GM23248 (cell line): ENCODE measurements around the gene NR3C2. TPM values are rescaled to one million over a fixed set of nuclear protein-coding genes. Genes with fewer than 3 reads are reported as not detected.

Experiments
- DNase-seq: peaks from one replicate; pipeline ENCODE4 v3.0.0-alpha.2; 2015
- H2AFZ ChIP-seq: fragments of 200-600 bp; sonication (generic); 2 replicates; pipeline ENCODE4 v1.6.1; 2016; ENCODE audit warnings: antibody characterized with exemption
- H3F3A ChIP-seq: fragments of 200-600 bp; sonication (generic); 2 replicates; pipeline ENCODE4 v1.6.1; 2016; ENCODE audit warnings: mild to moderate bottlenecking, antibody characterized with exemption, mixed run types; ENCODE audit not compliant: insufficient read depth
- H3K27ac ChIP-seq: fragments of 200-600 bp; sonication (generic); 2 replicates; pipeline ENCODE4 v1.5.1; 2016; ENCODE audit warnings: mild to moderate bottlenecking
- H3K27me3 ChIP-seq: fragments of 200-600 bp; sonication (generic); replicated peaks from 2 replicates; pipeline ENCODE4 v1.6.1; 2016; ENCODE audit warnings: mild to moderate bottlenecking; ENCODE audit not compliant: insufficient read depth
- H3K36me3 ChIP-seq: fragments of 200-600 bp; sonication (generic); 2 replicates; pipeline ENCODE4 v1.6.1; 2016; ENCODE audit warnings: low read depth, mild to moderate bottlenecking
- H3K4me1 ChIP-seq: fragments of 200-600 bp; sonication (generic); 2 replicates; pipeline ENCODE4 v1.6.1; 2016; ENCODE audit warnings: mild to moderate bottlenecking; ENCODE audit not compliant: insufficient read depth
- H3K4me2 ChIP-seq: fragments of 200-600 bp; sonication (generic); one replicate; pipeline ENCODE4 v1.6.1; 2016; ENCODE audit warnings: mild to moderate bottlenecking; ENCODE audit not compliant: unreplicated experiment
- H3K4me3 ChIP-seq: fragments of 200-600 bp; sonication (generic); 2 replicates; pipeline ENCODE4 v1.5.1; 2016; ENCODE audit warnings: mild to moderate bottlenecking
- H3K79me2 ChIP-seq: fragments of 200-600 bp; sonication (generic); 2 replicates; pipeline ENCODE4 v1.6.1; 2016; ENCODE audit warnings: mild to moderate bottlenecking; ENCODE audit not compliant: insufficient read depth
- H3K9ac ChIP-seq: fragments of 200-600 bp; sonication (generic); 2 replicates; pipeline ENCODE4 v1.6.1; 2016; ENCODE audit warnings: mild to moderate bottlenecking
- H3K9me2 ChIP-seq: fragments of 200-600 bp; sonication (generic); 2 replicates; pipeline ENCODE4 v1.6.1; 2016; ENCODE audit warnings: mixed run types, mild to moderate bottlenecking, moderate library complexity; ENCODE audit not compliant: insufficient read depth
- H3K9me3 ChIP-seq: fragments of 200-600 bp; sonication (generic); one replicate; pipeline ENCODE4 v1.6.1; 2017; ENCODE audit warnings: low read depth
- H4K20me1 ChIP-seq: fragments of 200-600 bp; sonication (generic); 2 replicates; pipeline ENCODE4 v1.6.0; 2016; ENCODE audit not compliant: insufficient read depth
- EZH2 ChIP-seq: fragments of 200-600 bp; sonication (generic); IDR thresholded peaks from 2 replicates; pipeline ENCODE4 v1.6.1; 2018; ENCODE audit warnings: antibody characterized with exemption, mild to moderate bottlenecking; ENCODE audit not compliant: insufficient read depth, poor library complexity, severe bottlenecking
- EZH2phosphoT487 ChIP-seq: fragments of 200-600 bp; sonication (generic); IDR thresholded peaks from 2 replicates; pipeline ENCODE4 v1.6.1; 2018; ENCODE audit warnings: antibody characterized with exemption, moderate library complexity, mild to moderate bottlenecking, low read depth; ENCODE audit not compliant: insufficient read depth
- WGBS, 2 experiments: methylation state at CpG; one replicate each; pipeline ENCODE4 v1.1.6; 2015 to 2017; ENCODE audit warnings: low lambda C conversion rate in 2 of 2, low coverage in 1 of 2; ENCODE audit errors: missing lambda C conversion rate in 2 of 2; 5-methylcytosine and 5-hydroxymethylcytosine counted together
- in situ Hi-C: fragments of 300-500 bp; cut with MboI; formaldehyde crosslinking; loops from 2 replicates; pipeline ENCODE4 v1.15.0; 2020
- polyA plus RNA-seq: library from polyadenylated mRNA; unstranded; fragments of >200 nt; fragmentation: Nextera tagmentation; extraction: Ambion mirVana; gene quantifications from 2 replicates; pipeline ENCODE4 v1.2.1, GENCODE V29; 2016
- total RNA-seq: library from RNA; depleted of rRNA; stranded (reverse); fragments of >200 nt; shearing (Covaris generic); gene quantifications from 2 replicates; pipeline ENCODE4 v1.2.3, GENCODE V29; 2014

NR3C2 gene
- total and polyA plus RNA-seq, 2 experiments from 2014 or later = 0.04 TPM; not detected in 1

DNA sequence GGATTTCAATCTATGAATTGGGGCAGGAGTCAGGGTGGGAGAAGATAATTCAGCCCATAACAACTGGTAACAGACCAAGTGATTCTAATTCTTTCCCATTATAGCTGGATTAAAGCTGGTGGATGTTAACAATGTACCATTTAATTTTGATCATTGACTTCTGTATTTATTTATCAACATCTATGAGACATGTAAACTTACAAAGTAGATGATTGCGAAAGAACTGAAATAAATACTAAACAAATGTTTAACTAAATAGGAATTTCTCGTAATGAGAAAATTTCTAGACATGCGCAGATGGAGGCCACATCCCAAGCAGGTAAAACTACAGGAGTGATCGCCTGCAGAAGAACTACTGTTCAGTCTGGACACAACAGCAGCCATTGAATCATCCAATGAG is 107.1 kb downstream of the NR3C2 start:
- no peak for DNase-seq
- Histone ChIP-seq H3K27me3 (no peaks in the 10 kb centered on the region), H2AFZ (no peak overlapping the region), H3K9ac (no peak overlapping the region), H3F3A (no peaks in the 10 kb centered on the region), H3K4me2 (no peak overlapping the region), H3K4me1 (no peaks in the 10 kb centered on the region), H3K36me3 (no peaks in the 10 kb centered on the region), H4K20me1 (no peaks in the 10 kb centered on the region), H3K9me3 (no peaks in the 10 kb centered on the region), H3K79me2 (no peaks in the 10 kb centered on the region), H3K9me2 (no peaks in the 10 kb centered on the region), H3K27ac (no peak overlapping the region), H3K4me3 (no peak overlapping the region)
- no peak for TF ChIP-seq EZH2
- TF ChIP-seq EZH2phosphoT487 = no peak
- in situ Hi-C loops = no loop called here
- WGBS, 2 experiments = 75 to 78% methylated on average over 4 of the region's 4 CpGs

DNA sequence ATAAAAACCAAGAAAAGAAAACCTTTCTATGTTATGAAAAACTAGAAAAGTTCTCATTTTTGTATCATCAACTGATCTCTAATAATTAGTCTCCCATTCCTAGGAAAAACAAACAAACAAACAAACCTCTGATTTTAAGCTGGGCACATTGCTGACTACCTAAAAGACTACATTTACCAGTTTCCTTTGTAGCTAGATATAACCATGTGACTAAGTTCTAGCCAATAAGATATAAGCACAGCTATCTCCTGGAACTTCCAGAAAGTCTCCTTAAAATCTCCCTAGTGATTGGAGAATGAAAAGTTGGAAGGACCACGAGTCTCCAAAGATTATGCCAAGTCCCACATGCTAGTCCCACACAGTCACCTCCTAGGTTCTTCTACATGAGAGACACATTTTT is 108.9 kb downstream of the NR3C2 start:
- TF ChIP-seq EZH2phosphoT487 (no peak), EZH2 (no peak)
- Histone ChIP-seq H4K20me1 (no peaks in the 10 kb centered on the region), H3K79me2 (no peaks in the 10 kb centered on the region), H3K4me3 (no peak overlapping the region), H3K36me3 (no peaks in the 10 kb centered on the region), H3F3A (no peaks in the 10 kb centered on the region), H3K9me2 (no peaks in the 10 kb centered on the region), H2AFZ (no peak overlapping the region), H3K9me3 (no peaks in the 10 kb centered on the region), H3K9ac (no peak overlapping the region), H3K27ac (no peak overlapping the region), H3K27me3 (no peaks in the 10 kb centered on the region), H3K4me2 (no peak overlapping the region), H3K4me1 (no peaks in the 10 kb centered on the region)
- no peak for DNase-seq
- in situ Hi-C loops = no loop called here
- WGBS, 2 experiments = 19 to 22% methylated on average over 1 of the region's 1 CpG

DNA sequence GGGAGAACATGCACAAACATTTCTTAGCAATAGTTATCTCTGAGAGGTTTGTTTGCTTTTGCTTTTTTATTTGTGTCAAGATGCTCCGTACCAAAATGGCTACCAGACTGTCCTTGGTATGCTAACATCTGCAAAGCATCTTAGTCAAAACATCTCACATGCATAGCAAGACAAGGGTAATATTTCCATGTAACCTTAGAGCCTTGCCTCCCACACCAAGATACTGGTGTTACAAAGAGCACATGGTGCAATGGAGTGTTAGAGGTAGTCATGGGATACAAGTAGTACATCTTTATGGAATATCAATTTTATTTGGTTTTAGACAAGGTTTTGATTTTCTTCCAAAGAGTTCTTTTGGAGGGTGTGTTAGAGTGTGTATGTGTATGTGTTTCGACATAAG is 109.7 kb downstream of the NR3C2 start:
- DNase-seq = no peak
- no peaks in the 10 kb centered on the region for H3K9me2 ChIP-seq
- no peaks in the 10 kb centered on the region for H3K4me1 ChIP-seq
- H3K9me3 ChIP-seq = no peaks in the 10 kb centered on the region
- WGBS, 2 experiments = 42 to 53% methylated on average over 2 of the region's 2 CpGs
- H3K27ac ChIP-seq = no peak overlapping the region
- no peaks in the 10 kb centered on the region for H3F3A ChIP-seq
- H3K9ac ChIP-seq = no peak overlapping the region
- no peaks in the 10 kb centered on the region for H3K27me3 ChIP-seq
- no peak overlapping the region for H3K4me2 ChIP-seq
- no peaks in the 10 kb centered on the region for H3K79me2 ChIP-seq
- H3K4me3 ChIP-seq = no peak overlapping the region
- TF ChIP-seq EZH2phosphoT487 = no peak
- TF ChIP-seq EZH2 = no peak
- no peaks in the 10 kb centered on the region for H3K36me3 ChIP-seq
- no peaks in the 10 kb centered on the region for H4K20me1 ChIP-seq
- H2AFZ ChIP-seq = no peak overlapping the region
- in situ Hi-C loops = no loop called here

DNA sequence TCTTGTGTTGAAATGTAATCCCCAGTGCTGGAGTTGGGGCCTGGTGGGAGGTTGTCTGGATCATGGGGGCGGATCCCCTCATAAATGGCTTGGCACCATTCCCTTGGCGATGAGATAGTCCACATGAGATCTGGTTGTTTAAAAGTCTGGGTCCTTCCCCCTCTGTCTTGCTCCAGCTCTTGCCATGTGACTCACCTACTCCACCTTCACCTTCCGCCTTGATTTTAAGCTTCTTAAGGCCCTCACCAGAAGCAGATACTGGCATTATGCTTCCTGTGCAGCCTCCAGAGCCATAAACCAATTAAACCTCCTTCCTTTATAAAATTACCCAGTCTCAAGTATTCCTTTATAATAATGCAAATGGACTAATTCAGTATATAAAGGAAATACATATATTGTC is 111.5 kb downstream of the NR3C2 start:
- Histone ChIP-seq H3K4me1 (no peaks in the 10 kb centered on the region), H3K9me2 (no peaks in the 10 kb centered on the region), H2AFZ (no peak overlapping the region), H3K27ac (no peak overlapping the region), H3K36me3 (no peaks in the 10 kb centered on the region), H3K79me2 (no peaks in the 10 kb centered on the region), H3K9me3 (no peaks in the 10 kb centered on the region), H3K27me3 (no peaks in the 10 kb centered on the region), H3K4me3 (no peak overlapping the region), H4K20me1 (no peaks in the 10 kb centered on the region), H3F3A (no peaks in the 10 kb centered on the region), H3K9ac (no peak overlapping the region), H3K4me2 (no peak overlapping the region)
- in situ Hi-C loops = no loop called here
- no peak for DNase-seq
- WGBS, 2 experiments = 60 to 73% methylated on average over 3 of the region's 3 CpGs
- TF ChIP-seq EZH2phosphoT487 (no peak), EZH2 (no peak)

DNA sequence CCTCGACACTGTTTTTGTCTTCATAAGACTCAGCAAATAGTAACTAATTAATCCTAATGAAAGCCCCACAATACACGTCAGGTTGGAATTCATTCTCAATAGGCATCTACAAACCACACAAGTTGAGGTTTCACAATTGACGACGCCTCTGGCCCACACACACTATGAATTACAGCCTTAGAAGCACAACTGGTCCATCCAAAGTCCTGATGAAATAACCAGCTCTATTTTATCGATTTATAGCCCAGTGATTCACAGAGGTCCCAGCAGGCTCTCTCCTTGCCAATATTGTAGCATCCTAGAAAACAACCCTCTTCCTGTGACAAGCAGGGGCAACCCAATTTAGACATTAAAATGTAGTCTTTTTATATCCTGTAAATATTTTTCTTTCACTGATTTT is 112.1 kb downstream of the NR3C2 start:
- Histone ChIP-seq H2AFZ (no peak overlapping the region), H3K4me2 (no peak overlapping the region), H3K9me2 (no peaks in the 10 kb centered on the region), H3K79me2 (no peaks in the 10 kb centered on the region), H3F3A (no peaks in the 10 kb centered on the region), H3K36me3 (no peaks in the 10 kb centered on the region), H3K4me1 (no peaks in the 10 kb centered on the region), H3K4me3 (no peak overlapping the region), H3K27ac (no peak overlapping the region), H3K27me3 (no peaks in the 10 kb centered on the region), H3K9me3 (no peaks in the 10 kb centered on the region), H4K20me1 (no peaks in the 10 kb centered on the region), H3K9ac (no peak overlapping the region)
- in situ Hi-C loops = no loop called here
- WGBS, 2 experiments = 60 to 71% methylated on average over 5 of the region's 5 CpGs
- DNase-seq = no peak
- TF ChIP-seq EZH2phosphoT487 (no peak), EZH2 (no peak)
